CD4-positive, alpha-beta T cell treated with Interleukin-6 for 4 hours (primary cell): ENCODE results near the gene SORL1.

Experiments used
- DNase-seq: peaks from one replicate; pipeline ENCODE4 v3.0.0-alpha.2; 2020; ENCODE audit warnings: mixed read lengths

Gene SORL1

DNA sequence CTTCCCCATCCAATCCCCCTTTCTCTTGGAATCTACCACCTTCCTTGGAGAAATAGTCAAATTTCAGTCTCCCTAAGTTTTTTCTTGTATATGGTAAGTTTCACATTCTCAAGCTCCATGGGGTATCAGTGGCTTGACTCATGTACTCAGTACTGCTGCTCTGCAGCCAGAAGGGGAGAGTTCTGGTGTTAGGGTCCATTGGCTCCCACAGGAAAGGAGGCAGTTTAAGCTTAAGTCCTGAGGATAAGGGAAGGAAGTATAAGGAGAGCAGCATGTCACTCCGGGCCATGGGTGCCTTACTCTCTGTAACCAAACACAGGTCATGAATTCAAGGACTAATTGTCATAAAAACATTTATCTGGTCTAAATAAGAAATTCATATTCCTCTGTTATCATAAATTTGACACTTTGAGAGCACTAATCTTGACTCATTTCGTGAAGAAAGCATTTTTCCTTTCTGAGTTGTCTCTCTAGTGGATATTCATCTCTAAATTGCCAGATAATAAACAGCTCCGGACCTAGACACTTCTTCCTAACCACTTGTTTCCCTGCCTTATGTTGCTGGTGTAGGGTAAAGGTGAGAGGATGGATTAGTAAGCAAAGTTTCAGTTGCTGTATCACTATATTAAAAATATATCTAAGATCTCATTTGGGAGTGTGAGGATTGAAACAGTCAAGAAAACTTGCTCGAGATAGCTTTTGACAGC, 20.1 kb upstream of the SORL1 start:
- DNase-seq: no peak

DNA sequence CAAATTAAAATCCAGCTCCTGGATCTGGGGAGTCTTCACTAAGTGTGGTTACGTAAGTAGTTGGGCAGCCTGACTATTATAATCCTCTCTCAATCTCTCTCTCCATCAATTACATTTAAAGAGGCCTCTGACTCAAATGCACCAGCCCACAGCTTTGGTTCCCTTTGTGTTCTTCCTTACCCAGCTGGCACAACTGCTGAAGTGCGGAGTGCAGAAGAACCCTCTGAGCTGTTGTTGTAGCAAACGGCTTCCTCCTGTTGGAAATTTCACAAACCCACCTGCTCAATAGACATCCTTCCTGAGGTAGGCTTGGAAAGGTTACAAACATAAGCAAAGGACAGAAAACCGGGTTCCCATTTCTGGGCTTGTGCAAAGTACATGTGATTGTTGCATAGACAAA, 17.0 kb upstream of the SORL1 start:
- no peak for DNase-seq

DNA sequence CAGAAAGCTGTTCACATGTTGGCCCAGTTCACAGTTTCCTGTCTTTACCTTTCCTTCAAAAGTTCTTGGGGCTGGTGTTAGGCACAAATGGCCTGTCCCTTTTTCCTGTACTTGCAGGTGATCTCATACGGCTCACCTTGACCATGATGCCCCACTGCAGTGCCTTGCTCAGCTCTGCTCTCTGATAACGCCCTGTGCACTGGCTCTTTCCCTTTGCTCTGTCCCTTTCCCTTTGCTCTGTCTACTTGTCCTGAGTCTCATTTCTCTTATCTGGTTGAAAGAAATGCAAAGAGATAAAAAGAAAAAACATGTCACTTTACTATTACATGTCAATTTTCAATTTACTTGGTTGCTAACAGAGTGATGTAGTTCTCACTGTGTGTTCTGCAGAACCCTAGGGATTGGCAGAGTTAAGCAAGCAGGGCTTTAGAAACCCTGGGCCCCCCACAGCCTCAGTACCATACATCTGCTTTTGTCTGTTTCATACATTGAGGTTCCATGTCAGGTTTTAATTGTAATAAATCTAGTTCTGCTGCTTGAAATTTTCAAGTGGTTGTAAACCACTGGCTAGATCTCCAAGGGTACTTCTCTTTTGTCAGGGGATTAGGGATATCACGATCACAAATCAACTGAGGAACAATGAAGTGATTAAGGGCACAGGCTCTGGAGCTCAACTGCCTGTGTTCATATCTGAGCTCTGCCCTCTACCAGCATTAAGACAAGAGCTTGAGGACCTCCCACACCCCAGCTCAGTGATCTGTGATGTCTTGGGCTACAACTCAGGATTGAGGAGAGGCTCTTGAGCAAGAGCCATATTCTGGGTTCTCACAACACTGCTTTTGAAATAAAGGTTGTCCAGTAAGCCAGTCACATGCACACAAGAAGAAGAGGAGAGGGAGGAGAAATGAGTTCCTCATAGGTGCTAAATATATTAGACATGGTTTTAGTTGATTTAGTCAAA, 16.3 kb upstream of the SORL1 start:
- DNase-seq: no peak

DNA sequence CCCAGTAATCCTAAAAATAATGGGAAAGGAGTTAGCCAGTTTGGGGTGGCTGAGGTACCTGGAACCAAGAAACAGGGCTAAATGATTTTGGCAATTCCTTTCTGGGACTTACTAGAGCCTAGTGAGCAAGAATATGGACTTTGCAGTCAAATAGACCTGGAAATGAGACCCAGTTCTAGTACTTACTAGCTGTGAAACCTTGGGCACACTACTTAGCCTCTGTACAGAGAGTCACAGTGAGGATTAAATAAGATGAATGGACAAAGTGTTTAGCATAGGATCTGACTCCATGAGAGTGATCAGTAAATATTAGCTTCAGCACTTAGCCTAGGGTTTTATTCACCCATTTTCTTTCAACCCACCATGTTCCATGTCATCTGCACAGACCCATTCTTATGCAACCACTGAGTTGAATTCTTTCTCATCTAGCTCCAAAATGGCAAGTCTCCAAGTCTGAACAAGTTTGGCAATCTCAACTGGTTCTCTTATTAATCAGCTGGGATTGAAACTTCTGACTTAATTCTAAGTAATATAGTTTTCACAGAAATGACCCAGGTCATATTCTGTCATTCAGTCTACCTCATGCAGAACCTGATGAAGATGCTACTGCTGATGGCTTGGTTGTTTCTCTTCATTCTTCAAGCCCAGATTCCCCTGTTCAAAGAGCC, 15.0 kb upstream of the SORL1 start:
- no peak for DNase-seq

DNA sequence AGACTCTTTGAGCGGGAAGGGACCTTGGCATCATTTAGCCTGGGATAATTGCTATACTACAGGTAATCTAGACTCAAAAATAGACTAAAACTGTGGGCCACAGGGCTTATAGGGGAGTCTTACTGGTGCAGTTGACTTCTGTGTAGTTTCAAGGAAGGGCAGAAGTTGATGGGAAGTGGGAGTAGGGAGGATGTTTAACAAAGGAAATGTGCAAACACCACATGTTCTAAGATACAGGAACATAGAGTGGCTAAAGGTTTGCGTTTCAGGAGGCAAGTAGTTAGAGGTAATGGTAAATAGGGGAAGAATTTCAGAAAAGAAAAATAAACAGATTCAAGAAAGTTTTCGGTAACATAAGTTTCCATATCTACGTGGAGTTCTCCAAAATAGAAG, 14.4 kb upstream of the SORL1 start:
- DNase-seq: no peak

DNA sequence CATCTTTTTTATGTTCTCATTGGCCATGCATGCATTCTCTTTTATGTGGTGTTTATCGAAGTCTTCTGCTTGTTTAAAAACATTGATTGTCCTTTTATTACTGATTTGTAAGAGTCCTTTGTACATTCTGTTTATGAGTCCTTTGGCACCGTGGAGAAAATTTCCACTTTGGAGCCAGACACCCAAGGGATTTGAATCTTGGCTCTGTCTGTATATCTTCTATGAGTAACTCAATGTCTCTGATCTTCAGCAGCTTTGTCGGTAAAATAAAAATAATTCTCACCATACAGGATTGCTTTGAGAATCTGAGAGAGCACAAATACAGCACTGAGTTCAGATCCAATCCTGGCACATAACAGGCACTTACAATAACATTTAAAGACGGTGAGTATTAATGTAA, 12.8 kb upstream of the SORL1 start:
- DNase-seq: no peak

DNA sequence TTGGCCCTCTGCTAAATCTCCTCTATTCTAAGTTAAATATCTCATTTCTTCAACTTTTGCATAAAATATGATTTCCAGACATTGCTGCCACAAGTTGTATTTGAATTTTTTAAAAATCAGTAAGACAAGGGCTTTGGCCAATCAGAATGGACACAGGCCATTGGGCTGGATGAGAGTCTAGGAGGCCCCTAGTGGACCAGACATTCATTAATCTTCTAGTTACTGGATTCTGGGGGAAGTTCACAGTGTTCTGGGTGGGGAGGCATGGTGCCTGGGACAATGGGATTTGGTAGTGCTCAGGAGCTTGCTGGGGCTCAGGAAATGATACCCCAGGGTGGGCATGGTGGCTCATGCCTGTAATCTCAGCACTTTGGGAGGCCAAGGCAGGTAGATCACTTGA, 12.4 kb upstream of the SORL1 start:
- no peak for DNase-seq

DNA sequence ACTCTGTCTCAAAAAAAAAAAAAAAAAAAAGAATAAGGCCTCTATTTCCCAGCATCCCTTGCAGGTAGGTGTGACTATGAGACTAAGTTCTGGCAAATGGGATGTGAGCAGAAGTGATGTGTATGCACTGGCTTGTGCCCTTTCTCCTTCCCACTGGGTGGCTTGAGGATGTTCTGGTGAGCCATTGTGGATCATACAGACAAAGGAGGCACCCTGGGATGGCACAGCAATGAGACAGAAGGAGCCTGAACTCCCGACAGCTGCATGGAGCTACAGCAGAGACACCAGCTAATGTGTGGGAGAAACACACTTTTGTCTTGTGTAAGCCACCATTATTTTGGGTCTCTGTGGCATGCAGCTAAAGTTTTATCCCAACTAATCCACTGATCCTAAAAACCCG, 10.6 kb upstream of the SORL1 start:
- DNase-seq: no peak

DNA sequence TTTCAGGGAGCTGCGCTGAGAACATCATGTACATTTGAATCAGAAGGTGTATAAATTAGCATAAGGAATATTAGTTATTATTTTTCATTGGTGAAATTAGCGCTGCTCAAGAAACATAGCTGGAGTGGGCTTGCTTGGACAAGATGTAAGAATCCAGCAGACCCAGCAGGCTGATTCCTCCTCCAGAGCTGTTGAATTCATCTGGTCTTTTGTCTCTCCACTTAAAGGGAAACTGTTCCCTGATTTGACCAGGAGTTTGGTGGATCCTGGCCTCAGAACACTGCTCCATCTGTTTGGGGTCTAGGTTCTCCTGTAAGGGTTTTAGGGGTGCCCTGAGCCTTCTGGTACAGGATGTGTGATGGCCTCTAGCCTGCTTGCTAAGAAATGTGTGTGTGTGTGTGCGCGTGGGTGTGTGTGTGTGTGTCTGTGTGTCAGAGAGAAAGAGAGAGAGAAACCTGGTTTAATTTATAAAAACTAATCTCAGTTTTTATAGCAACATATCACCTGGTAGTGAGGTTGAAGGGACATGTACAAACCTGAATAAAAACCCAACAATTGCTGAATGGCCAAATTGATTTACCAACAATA, 8.3 kb upstream of the SORL1 start:
- peak; percentile 35 for DNase-seq

DNA sequence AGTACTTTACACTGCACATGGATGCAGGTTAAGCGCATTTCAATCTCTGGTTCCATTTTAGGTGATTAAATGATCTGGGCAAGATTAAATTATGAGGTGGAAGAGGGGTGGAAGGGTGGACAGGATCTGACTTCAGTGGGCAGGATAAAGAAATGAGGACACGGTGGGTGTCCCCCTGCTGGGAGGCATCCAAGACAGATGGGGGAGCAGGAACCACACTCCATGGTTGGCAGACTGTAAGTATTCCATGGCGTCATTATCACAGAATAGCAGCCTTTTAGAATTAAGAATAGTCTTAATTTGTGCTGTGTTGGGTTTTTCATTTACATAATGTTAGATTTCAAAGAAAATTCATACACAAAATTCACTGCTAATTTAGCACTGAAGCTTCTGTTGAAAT, 7.6 kb upstream of the SORL1 start:
- DNase-seq: no peak

DNA sequence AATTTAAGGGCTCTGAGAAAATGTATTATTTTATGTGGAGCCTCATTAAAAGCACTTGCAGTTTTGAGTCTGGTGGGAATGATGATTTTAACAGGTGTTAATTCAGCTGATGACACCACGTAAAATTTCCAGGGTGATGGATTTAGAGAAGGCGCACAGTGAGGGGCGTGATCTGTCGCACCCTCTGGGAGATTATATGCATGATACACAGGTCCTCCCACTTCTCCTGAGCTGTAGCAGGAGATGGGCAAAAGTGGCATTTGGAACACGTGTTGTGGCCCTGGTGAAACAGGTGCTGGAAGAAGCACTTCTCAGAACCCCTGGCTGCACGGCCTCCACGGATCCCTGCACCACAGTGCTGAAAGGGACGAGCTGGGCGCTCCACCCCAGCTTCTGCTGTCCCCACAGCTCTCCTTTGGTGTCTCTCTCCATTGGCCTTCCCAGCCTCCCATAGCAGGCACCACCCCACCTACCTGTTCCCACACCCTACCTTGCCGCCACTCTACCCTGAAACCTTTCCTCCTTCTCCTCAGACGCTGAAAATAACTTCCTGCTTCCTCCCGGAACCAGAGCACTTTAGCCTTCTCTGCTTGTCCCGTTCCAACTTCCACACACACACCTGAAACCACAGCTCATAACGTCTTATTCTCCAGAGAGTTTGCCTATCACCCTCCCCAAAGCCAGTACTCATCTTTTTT, 6.9 kb upstream of the SORL1 start:
- no peak for DNase-seq

DNA sequence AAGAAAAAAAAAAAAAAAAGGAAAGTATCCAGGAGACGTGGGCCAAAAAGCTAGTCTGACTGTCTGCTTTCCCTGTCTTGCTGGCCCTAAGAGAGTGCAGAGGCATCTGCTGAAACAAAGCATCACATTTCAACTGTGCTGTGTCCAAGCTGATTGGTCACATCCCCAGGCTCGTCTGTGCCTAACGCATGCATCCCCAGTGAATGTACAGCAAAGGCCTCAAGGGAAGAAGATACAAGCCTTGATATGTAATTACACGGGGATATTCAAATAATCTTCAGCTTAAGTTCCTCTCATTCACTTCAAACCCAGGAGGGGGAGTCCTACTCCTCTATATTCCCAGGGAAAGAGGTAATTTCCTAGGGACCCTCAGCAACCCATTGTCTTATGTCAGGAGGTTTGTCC, 5.4 kb upstream of the SORL1 start:
- no peak for DNase-seq

DNA sequence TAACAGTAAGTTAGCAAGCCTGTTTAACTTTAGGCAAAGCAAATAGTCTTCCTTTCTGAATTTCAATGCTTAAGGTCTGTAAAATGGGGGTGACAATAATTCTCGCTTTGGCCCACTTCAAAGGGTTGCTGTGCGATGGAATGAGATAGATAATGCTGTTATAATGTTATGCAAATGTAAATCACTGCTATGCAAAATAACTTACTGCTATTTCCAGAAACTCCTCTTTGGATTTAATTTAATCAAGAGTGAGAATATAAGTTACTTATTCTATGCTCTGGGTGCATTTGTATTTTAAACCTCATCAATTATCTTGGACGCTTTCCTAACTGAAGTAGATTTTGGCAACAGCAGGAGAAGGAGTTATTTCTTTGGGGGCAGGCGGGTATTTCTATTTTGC, 4.1 kb upstream of the SORL1 start:
- DNase-seq: no peak

DNA sequence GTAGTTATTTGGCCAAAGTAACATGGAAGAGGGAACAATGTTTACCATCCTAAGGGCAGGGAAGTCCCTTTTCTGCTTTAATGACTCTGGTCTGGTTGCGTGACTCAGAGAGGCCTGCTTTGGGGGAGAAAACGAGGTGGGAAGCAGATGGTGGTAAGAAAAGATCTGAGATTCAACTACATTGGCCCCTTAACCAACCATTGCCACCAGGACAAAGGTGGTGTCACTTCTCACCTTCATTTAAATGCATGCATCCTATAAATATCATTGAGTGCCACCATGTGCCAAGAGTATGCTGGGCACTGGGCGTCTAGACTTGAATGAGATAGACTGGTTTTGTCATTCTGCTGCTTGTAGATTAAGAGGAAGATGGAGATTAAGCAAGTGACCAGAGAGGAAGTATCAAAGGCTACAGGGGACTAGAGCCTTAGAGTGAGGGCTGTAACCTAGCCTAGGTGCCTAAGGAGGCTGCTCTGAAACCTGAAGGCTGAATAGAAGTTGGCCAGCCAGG, 3.6 kb upstream of the SORL1 start:
- DNase-seq: no peak

DNA sequence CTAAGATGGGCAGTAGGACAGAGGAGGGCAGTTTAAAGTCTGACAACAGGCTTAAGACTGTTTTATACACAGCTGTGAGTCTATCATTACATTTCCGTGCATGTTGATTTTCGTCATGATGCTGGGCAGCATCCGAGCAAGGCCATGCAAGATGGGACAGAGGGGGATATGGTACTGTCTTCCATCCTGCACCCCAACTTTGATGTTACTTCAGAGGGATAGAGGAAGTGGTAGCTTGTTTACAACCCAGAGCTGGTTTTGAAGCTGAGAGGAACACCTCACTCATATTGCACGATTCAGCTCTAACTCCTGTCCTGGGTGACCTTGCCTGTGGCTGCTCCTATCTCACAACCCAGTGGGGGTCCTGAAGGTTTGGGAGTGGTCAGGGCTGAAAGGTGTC, 3.0 kb upstream of the SORL1 start:
- DNase-seq: peak; percentile 60

DNA sequence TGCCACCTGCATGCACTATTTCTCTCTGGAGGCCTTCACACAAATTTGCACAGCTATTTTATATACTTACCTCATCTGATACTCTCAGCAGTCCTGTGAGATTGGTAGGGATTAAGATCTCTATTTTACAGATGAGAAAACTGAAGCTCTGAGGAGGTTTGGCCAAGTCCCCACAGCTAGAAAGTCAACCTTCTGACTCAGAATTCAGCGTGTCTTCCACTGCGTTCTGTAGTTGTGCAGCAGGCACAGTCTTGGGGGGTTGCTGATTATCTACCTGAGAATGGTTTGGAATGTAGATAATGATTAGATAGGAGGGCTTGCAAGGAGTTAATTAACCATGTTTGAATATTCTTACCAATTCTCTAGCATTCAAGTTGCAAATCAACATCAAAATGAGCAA, 2.5 kb upstream of the SORL1 start:
- DNase-seq: peak; percentile 61

DNA sequence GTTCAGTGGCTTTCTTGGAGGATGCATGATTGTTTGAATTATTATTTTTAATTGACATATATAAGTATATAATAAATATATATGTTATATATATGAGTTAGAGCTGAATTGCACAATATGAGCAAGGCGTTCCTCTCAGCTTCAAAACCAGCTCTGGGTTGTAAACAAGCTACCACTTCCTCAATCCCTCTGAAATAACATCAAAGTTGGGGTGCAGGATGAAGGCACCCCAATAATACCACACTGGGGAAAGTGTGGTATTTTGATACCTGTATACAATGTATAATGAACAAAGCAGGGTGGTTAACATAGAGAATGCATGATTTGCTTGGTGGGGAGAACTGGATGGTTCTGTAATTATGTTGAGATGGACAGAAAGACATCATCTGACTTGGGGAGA, 1.7 kb upstream of the SORL1 start:
- peak; percentile 46 for DNase-seq

DNA sequence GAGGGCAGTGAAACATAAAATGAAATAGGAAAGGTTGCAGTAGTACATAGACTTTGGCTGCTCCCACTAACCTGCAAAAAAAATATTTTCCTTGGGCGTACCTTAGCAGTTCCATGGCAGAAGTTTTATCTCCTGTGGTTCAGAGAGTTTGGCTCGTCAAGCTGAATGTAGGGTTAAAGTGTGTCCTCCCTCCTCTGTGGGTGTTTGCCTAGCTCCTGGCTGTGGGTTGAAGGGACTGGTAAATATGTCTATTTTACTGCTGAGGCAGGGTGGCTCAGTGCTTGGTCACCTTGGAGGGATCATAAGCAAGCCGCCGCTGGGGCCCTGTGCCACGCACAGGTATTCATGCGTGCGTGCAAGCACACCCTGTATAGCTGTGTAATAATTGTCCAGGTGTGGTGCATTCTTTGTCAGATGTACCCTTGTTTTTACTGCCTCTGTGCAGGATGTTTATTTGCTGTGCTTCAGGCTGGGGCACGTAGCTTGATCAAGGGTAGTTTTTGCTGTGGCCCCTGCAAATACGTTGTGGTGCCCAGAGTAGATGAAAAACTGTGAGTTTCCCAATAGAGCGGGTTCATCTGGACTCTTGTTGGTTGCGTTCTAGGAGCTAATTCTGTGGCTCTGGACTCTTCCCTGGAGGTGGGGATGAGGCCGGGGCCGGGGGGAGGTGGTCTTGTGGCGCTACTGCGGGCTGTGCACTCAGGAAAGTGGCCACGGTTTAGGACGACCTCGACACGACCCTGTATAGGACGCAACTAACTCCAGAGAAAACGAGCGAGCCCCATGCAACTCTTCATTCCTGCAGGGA, 732 bp upstream of the SORL1 start:
- DNase-seq: peak; percentile 76

DNA sequence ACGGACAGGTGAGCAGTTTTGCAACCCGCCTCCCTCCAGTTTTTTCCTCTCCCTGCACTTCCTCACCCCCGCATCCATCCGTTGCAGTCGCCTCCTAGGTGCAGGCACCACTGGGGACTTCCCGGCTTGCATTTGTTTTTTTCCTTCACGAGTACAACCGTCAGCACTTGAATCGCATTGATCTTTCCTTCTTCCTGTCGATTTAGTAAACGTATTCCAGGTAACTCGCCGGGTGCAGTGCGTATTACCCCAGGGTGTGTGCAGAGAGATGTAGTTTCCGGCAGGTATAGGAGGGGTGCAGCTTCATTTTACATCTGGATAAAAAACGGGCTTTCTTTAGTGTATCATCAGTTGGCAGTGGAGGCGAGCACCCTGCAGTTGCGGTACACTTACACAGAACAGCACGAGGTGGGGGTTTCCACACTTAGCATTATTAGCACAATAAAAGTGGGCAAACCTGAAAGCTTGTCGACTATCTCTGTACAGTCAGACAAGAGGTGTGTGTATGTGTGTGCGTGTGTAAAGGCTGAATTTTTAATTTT, 566 bp downstream of the SORL1 start, which contains the start of gene SORL1-AS1:
SORL1-AS1 (minus strand) TSS at position 359 of the 542 bp plus-strand sequence.
- peak; percentile 71 for DNase-seq

DNA sequence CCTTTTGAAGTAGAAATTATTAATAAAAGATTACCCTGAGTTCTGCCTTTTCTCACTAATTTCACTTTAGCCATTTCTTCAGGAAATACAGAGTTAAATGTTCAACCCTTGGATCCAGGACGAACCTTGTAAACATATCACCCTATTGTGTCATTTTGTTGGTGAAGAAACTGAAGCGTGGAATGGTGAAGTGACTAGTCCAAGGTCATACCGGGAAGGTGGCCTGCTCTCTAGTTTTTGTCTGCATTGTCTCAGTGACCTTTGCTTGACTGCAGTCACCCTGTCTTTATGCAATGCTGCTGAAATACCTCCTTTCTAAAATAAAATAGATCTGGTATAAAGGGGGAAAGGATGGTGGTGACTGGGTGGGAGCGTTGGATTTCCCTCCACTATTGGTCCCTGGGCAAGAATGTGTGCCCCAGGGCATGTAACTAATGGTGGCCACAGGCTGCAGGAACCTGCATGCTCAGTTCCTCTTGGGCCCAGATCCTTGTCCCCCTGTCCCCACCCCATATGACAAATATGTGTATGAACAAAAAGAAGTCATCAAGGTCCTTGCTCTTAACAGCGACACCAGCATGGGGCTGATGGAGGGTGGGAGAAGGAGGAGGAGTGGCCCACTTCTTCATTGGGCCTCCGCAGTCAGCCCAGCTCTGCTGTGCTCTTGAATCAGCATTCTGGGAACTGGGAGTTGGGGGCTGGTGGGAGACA, 1.6 kb downstream of the SORL1 start:
- peak; percentile 37 for DNase-seq
